Hepatocyte (in vitro differentiated cells): ENCODE results near the gene ZNF683. TPM values are rescaled to one million over a fixed set of nuclear protein-coding genes. Genes with fewer than 3 reads are reported as not detected.
A peak's percentile ranks its signal among the peaks of the same experiment; 100 is the strongest.

Experiments
- DNase-seq: peaks from one replicate; pipeline ENCODE4 v3.0.0-alpha.2; 2016; ENCODE audit warnings: low spot score
- H2AFZ ChIP-seq: fragments of 200-600 bp; sonication (generic); 2 replicates; pipeline ENCODE4 v1.6.0; 2016; ENCODE audit warnings: antibody characterized with exemption, mild to moderate bottlenecking
- H3K27ac ChIP-seq: fragments of 200-600 bp; sonication (generic); 2 replicates; pipeline ENCODE4 v1.5.1; 2016; ENCODE audit warnings: mild to moderate bottlenecking
- H3K27me3 ChIP-seq: fragments of 200-600 bp; sonication (generic); 2 replicates; pipeline ENCODE4 v1.6.1; 2016
- H3K36me3 ChIP-seq: fragments of 200-600 bp; sonication (generic); replicated peaks from 2 replicates; pipeline ENCODE4 v1.5.1; 2016; ENCODE audit warnings: low read depth; ENCODE audit not compliant: insufficient read depth
- H3K4me1 ChIP-seq: fragments of 200-600 bp; sonication (generic); 2 replicates; pipeline ENCODE4 v1.5.1; 2016; ENCODE audit warnings: mild to moderate bottlenecking, moderate library complexity; ENCODE audit not compliant: insufficient read depth
- H3K4me2 ChIP-seq: fragments of 200-600 bp; sonication (generic); 2 replicates; pipeline ENCODE4 v1.6.0; 2016
- H3K4me3 ChIP-seq: fragments of 200-600 bp; sonication (generic); 2 replicates; pipeline ENCODE4 v1.5.1; 2016; ENCODE audit warnings: mild to moderate bottlenecking
- H3K79me2 ChIP-seq: fragments of 200-600 bp; sonication (generic); 2 replicates; pipeline ENCODE4 v1.6.0; 2017; ENCODE audit warnings: mild to moderate bottlenecking
- H3K9me2 ChIP-seq: fragments of 200-600 bp; sonication (generic); replicated peaks from 2 replicates; pipeline ENCODE4 v1.6.0; 2017; ENCODE audit warnings: mild to moderate bottlenecking; ENCODE audit not compliant: insufficient read depth
- H3K9me3 ChIP-seq: fragments of 200-600 bp; sonication (generic); 2 replicates; pipeline ENCODE4 v1.5.1; 2016; ENCODE audit warnings: low read depth, mild to moderate bottlenecking
- H4K20me1 ChIP-seq: fragments of 200-600 bp; sonication (generic); 2 replicates; pipeline ENCODE4 v1.6.0; 2016; ENCODE audit warnings: mild to moderate bottlenecking; ENCODE audit not compliant: insufficient read depth, poor library complexity, severe bottlenecking
- EZH2 ChIP-seq: fragments of 200-600 bp; sonication (generic); IDR thresholded peaks from 2 replicates; pipeline ENCODE4 v1.6.1; 2016; ENCODE audit warnings: antibody characterized with exemption, mild to moderate bottlenecking, borderline replicate concordance
- EZH2phosphoT487 ChIP-seq: fragments of 200-600 bp; sonication (generic); IDR thresholded peaks from one replicate; pipeline ENCODE4 v1.6.1; 2018; ENCODE audit warnings: antibody characterized with exemption, mild to moderate bottlenecking, low read depth, moderate library complexity; ENCODE audit not compliant: unreplicated experiment, severe bottlenecking
- WGBS: methylation state at CpG from one replicate; pipeline ENCODE4 v1.1.6; 2016; ENCODE audit warnings: low lambda C conversion rate; ENCODE audit errors: missing lambda C conversion rate; 5-methylcytosine and 5-hydroxymethylcytosine counted together
- polyA plus RNA-seq: library from polyadenylated mRNA; unstranded; fragments of >200 nt; fragmentation: Nextera tagmentation; extraction: Ambion mirVana; gene quantifications from 2 replicates; pipeline ENCODE4 v1.2.1, GENCODE V29; 2016
- total RNA-seq: library from RNA; depleted of rRNA; stranded (reverse); fragments of >200 nt; gene quantifications from 2 replicates; pipeline ENCODE4 v1.2.3, GENCODE V29; 2014
- TF ChIP-seq, protein P1 (sequence below): fragments of 200-600 bp; sonication (generic); IDR thresholded peaks from 2 replicates; pipeline ENCODE4 v1.5.1; 2016; ENCODE audit warnings: antibody characterized with exemption, mild to moderate bottlenecking; ENCODE audit not compliant: poor library complexity

The ZNF683 gene
- total and polyA plus RNA-seq, 2 experiments from 2014 or later, result not detected

DNA sequence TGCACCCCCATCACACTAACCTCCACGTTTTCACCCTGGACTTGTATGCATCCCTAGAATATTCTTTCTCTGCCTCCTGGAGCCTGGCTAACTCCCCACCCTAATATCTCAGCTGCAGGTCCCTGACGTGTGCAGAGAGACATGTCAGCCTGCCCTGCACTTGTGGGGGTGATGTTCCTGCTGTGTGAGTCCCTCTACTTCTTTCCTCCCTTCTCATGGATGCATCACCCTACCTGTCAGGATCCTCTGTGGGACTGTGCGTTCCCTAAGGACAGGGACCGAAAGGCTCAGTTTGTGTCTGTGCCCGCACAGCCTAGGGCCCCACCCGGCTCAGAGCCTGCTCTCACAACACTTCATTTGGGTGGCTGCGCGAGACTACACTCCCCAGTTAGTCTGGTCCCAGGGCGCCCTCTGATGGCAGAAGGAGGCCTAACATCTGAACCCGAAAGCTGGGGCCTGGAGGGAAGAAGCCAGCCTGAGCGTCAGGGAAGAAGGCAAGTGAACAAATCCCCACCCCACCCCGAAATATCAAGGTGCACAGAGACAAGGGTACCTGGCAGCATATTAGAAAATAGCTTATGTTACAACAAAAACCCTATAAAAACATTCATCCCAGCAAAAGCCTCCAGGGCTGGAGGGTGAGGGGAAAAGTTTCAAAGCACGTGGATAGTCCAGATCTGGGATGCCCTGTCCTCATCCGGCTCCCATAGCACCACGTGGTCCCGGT, 51.1 kb downstream of the ZNF683 start:
- no peaks in the 10 kb centered on the region for H3K4me1 ChIP-seq
- no peaks in the 10 kb centered on the region for H4K20me1 ChIP-seq
- TF ChIP-seq EZH2, result no peak
- TF ChIP-seq EZH2phosphoT487, result no peak
- TF ChIP-seq, protein P1, sequence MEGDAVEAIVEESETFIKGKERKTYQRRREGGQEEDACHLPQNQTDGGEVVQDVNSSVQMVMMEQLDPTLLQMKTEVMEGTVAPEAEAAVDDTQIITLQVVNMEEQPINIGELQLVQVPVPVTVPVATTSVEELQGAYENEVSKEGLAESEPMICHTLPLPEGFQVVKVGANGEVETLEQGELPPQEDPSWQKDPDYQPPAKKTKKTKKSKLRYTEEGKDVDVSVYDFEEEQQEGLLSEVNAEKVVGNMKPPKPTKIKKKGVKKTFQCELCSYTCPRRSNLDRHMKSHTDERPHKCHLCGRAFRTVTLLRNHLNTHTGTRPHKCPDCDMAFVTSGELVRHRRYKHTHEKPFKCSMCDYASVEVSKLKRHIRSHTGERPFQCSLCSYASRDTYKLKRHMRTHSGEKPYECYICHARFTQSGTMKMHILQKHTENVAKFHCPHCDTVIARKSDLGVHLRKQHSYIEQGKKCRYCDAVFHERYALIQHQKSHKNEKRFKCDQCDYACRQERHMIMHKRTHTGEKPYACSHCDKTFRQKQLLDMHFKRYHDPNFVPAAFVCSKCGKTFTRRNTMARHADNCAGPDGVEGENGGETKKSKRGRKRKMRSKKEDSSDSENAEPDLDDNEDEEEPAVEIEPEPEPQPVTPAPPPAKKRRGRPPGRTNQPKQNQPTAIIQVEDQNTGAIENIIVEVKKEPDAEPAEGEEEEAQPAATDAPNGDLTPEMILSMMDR, result peak; percentile 94
- H3K9me2 ChIP-seq, result no peaks in the 10 kb centered on the region
- WGBS, result 32% methylated on average over 16 of the region's 16 CpGs
- no peak overlapping the region for H3K4me2 ChIP-seq
- H3K27ac ChIP-seq, result no peak overlapping the region
- no peaks in the 10 kb centered on the region for H3K36me3 ChIP-seq
- no peaks in the 10 kb centered on the region for H3K27me3 ChIP-seq
- H3K4me3 ChIP-seq, result no peak overlapping the region
- peak; percentile 89 for DNase-seq
- no peaks in the 10 kb centered on the region for H3K79me2 ChIP-seq
- H2AFZ ChIP-seq, result no peak overlapping the region
- no peaks in the 10 kb centered on the region for H3K9me3 ChIP-seq

DNA sequence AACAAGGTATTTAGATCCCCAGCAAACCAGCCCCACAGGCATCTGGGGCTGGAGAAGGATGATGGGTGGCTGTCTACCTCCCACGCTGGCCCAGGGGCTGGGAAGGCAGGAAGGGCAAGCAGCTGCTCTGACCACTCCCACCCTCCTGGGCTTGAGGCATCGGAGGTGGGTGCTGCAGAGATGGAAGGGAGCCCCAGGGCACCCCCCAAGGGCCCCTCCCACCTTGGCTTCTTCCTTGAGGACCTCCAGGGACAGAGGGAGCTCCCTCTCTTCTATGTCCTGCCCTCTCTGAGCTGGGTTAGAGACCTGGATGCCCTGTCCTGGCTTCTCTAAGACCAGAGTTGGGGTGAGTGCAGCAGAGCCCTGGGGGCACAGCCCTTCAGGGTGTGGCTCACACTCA, 51.7 kb downstream of the ZNF683 start:
- Histone ChIP-seq H3K4me2 (no peak overlapping the region), H3K4me1 (no peaks in the 10 kb centered on the region), H3K9me2 (no peaks in the 10 kb centered on the region), H3K27ac (no peak overlapping the region), H3K36me3 (no peaks in the 10 kb centered on the region), H2AFZ (no peak overlapping the region), H3K27me3 (no peaks in the 10 kb centered on the region), H4K20me1 (no peaks in the 10 kb centered on the region), H3K79me2 (no peaks in the 10 kb centered on the region), H3K9me3 (no peaks in the 10 kb centered on the region), H3K4me3 (no peak overlapping the region)
- WGBS, result 78% methylated on average over 2 of the region's 2 CpGs
- DNase-seq, result no peak
- no peak for TF ChIP-seq EZH2

DNA sequence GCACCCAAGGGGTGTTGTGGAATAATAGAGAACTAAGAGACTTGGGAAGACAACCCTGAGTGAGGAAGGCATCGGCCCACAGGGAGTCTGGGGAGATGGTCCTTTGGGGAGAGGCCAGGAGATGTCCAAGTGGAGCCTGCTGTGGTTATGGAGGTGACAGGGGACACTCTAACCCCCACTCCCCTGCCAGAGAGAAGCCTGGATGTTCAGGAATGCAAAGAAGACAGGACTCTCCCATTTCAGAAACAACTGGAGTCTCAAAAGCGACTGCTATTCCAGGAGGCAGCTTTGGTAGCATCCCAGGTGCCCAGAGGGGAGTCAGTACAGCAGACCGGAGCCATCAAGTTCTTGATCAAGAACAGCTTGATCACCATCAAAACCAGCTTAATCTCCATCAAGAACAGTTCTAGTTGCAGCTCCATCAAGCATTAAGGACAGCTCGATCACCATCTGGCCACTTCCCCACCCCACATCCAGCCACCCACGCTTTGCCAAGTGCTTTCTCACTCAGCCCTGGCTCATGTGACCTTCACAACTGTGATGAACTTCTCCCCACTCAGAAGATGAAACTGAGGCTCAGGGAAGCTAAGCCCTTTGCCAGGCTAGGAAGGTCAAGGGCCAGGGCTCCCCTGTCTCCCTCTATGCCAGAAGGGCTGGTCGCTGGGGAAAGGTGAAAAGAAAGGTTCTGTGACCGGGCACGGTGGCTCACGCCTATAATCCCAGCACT, 54.0 kb downstream of the ZNF683 start:
- Histone ChIP-seq H3K27me3 (no peaks in the 10 kb centered on the region), H4K20me1 (no peaks in the 10 kb centered on the region), H2AFZ (no peak overlapping the region), H3K27ac (no peak overlapping the region), H3K79me2 (no peaks in the 10 kb centered on the region), H3K9me2 (no peaks in the 10 kb centered on the region), H3K9me3 (no peaks in the 10 kb centered on the region), H3K4me2 (no peak overlapping the region), H3K4me3 (no peak overlapping the region), H3K36me3 (no peaks in the 10 kb centered on the region), H3K4me1 (no peaks in the 10 kb centered on the region)
- TF ChIP-seq EZH2 (no peak), EZH2phosphoT487 (no peak)
- TF ChIP-seq, protein P1, result no peak
- 92% methylated on average over 9 of the region's 9 CpGs for WGBS
- no peak for DNase-seq

DNA sequence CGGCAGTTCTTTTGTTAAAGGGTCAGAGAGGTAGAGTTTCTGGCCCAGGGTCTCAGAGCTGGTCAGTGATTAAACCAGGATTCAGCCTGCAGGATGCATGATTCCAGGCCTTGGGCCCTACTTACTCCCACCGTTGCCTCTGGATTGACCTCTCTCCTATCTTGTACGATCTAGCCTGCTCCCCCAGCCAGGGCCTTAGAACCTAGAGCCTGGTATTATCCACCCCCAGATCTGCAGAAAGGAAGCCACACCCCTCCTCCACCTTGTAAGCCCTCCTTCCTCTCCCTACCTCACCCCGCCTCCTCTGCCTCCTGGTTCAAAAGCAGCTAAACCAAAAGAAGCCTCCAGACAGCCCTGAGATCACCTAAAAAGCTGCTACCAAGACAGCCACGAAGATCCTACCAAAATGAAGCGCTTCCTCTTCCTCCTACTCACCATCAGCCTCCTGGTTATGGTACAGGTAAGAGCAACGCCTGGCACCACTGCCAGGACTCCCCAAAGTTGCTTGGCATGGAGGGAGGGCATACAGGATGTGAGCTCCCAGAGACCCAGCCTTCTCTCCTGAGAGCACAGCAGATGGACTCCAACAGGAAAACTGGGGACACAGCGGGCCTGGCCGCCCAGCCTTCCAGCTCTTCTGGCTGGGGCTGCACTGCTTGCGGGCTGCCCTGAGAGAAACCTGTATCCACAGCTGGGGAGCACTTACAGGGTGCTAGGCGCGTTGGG, 54.8 kb downstream of the ZNF683 start, which contains the start of gene CD52:
Gene CD52 (plus strand): TSS at position 347 of the 726 bp plus-strand sequence. CDS start 60 bp downstream, at position 407.
- H3K9me2 ChIP-seq, result no peaks in the 10 kb centered on the region
- H3K4me3 ChIP-seq, result no peak within 1 kb of the TSS
- H3K27me3 ChIP-seq, result no peaks in the 10 kb centered on the region
- H3K79me2 ChIP-seq, result no peaks in the 10 kb centered on the region
- no peaks in the 10 kb centered on the region for H3K9me3 ChIP-seq
- no peaks in the 10 kb centered on the region for H4K20me1 ChIP-seq
- no peaks in the 10 kb centered on the region for H3K4me1 ChIP-seq
- no peaks in the 10 kb centered on the region for H3K36me3 ChIP-seq
- H3K4me2 ChIP-seq, result no peak within 1 kb of the TSS
- DNase-seq, result no peak
- TF ChIP-seq EZH2, result no peak
- TF ChIP-seq, protein P1, result no peak
- no peak for TF ChIP-seq EZH2phosphoT487
- H2AFZ ChIP-seq, result no peak within 1 kb of the TSS
- WGBS, result 70% methylated on average over 12 of the region's 12 CpGs
- no peak within 1 kb of the TSS for H3K27ac ChIP-seq
